GM12801 (cell line): ENCODE results near the gene PCNX4.

ENCODE experiments used
- CTCF ChIP-seq: IDR thresholded peaks from one replicate; pipeline ENCODE4 v1.5.1; 2011; ENCODE audit warnings: control low read depth; ENCODE audit not compliant: insufficient read length; ENCODE audit errors: extremely low read depth

PCNX4 gene

GRCh38 chr14:60204104-60204842 lies 112.5 kb downstream of the PCNX4 start:
- no peak for TF ChIP-seq CTCF

GRCh38 chr14:60204843-60205774 lies 113.4 kb downstream of the PCNX4 start:
- TF ChIP-seq CTCF = no peak

DNA sequence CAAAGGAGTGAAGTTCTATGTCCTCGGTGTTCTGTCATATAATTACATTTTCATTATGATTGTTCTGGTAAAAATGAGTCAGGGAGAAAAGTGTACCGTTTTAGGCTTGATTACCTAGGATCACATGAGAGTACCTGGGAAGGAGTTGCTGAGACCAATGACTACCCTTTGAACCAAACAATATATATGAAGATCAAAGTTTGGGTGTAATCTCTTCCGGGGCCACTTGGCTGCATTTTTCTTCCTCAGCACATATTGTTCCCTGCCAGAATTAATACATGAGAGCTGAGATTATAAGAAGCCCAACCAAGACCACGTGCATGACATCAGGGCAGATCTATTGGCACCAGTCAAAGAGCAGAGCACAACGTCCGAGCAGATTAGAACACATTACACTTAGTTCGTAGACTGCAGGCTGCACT lies 114.5 kb downstream of the PCNX4 start:
- TF ChIP-seq CTCF = no peak

DNA sequence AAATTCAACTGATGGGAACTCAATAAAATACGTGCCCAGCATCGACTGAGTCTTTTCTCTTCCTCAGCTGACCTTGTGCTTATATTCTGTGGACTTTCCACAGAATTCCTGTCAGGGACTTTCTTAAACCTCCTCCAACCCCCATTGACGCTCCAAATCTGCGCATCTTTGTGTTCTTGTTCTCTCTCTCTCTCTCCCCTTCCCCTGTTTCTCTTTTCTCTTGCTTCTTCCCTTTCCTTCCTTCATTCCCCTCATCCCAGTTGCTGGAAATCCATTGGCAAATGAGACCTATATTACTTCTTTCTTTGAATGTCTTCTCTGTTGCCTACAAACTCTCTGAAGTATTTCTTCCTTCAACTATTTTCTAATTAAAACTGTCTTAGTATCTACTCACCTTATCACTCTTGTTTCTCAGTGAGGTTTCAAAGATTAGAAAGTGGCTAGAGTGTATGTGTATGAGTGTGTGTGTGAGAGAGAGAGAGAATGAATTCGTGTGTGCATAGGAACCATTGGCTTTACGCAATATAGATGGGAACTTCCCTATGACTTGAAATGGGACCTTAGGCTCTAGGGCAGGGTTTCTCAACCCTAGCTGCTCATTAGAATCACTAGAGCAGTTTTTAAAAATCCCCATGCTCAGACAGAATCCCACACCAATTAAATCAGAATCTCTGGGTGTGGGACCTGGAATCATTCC lies 115.3 kb downstream of the PCNX4 start:
- TF ChIP-seq CTCF = no peak

DNA sequence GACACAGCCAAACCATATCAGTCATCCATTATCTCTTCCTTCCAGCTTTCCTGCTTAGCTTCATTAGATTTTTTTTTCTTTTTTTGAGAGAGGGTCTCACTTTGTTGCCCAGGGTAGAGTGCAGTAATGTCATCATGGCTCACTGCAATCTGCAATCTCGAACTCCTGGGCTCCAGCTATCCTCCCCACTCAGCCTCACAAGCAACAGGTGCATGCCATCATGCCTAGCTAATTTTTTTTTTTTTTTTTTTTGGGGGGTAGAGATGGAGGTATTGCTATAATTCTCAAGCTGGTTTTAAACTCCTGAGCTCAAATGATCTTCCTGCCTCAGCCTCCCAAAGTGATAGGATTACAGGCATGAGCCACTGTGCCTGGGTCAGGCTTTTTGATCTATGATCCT lies 119.0 kb downstream of the PCNX4 start:
- TF ChIP-seq CTCF = no peak

GRCh38 chr14:60211153-60211552 lies 119.4 kb downstream of the PCNX4 start:
- TF ChIP-seq CTCF = no peak
